ENCODE measurements around the gene CA5B. TPM values are rescaled to one million over a fixed set of nuclear protein-coding genes. Genes with fewer than 3 reads are reported as not detected.
A peak's percentile ranks its signal among the peaks of the same experiment; 100 is the strongest.

Gene CA5B
- total and polyA plus RNA-seq, 4 donors: 0.55 to 2.9 (median 1.6) TPM

GRCh38 chrX:15786915-15787314 is 48.8 kb downstream of the CA5B start:
- Histone ChIP-seq H3K4me1 (ENCODE audit: control insufficient read depth in 4 of 4, insufficient read depth in 4 of 4, low read length in 3 of 4) (peaks cover 0 to 13% (median 11%) of the 10 kb centered on the region in 4 donors), H3K9me3 (ENCODE audit: control insufficient read depth in 4 of 4, low read length in 3 of 4) (no peaks in the 10 kb centered on the region), H3K9ac (ENCODE audit: low read depth in 1 of 2, low read length in 2 of 2) (no peak overlapping the region), H3K36me3 (ENCODE audit: control insufficient read depth in 4 of 4, insufficient read depth in 3 of 4, low read depth in 1 of 4, low read length in 3 of 4) (peaks cover 0 to 3% (median under 1%) of the 10 kb centered on the region in 4 donors), H3K27me3 (ENCODE audit: control insufficient read depth in 4 of 4, insufficient read depth in 4 of 4, low read length in 3 of 4) (no peaks in the 10 kb centered on the region), H3K27ac (ENCODE audit: low read depth in 1 of 2, low read length in 2 of 2) (no peak overlapping the region), H3K4me3 (ENCODE audit: low read depth in 1 of 3, low read length in 3 of 3) (no peak overlapping the region)
- 88% methylated on average over 3 of the region's 3 CpGs for WGBS
- TF ChIP-seq ATF3 (IDR thresholded peaks at IDR 0.05): no peak
- TF ChIP-seq TAF1 (conservative IDR thresholded peaks at IDR 0.05): no peak
- no peak for TF ChIP-seq HNF4A (conservative IDR thresholded peaks at IDR 0.05)
- no peak for TF ChIP-seq REST (IDR thresholded peaks at IDR 0.05)
- TF ChIP-seq YY1 (IDR thresholded peaks at IDR 0.05): no peak
- no peak for TF ChIP-seq RXRA (IDR thresholded peaks at IDR 0.05)
- no peak for TF ChIP-seq RAD21 (IDR thresholded peaks at IDR 0.05)
- DNase-seq (ENCODE audit: low spot score): no peak

GRCh38 chrX:15789979-15790768 is 52.1 kb downstream of the CA5B start, which contains the start of gene ZRSR2:
Gene ZRSR2 (plus strand): TSS chrX:15790484. CDS start chrX:15790496, 12 bp downstream.
- Histone ChIP-seq H3K27ac (ENCODE audit: low read depth in 1 of 2, low read length in 2 of 2) (peak within 1 kb of the TSS; percentile 72 to 86), H3K4me1 (ENCODE audit: control insufficient read depth in 4 of 4, insufficient read depth in 4 of 4, low read length in 3 of 4) (peaks cover 0 to 13% (median 11%) of the 10 kb centered on the region in 4 donors), H3K4me3 (ENCODE audit: low read depth in 1 of 3, low read length in 3 of 3) (peak within 1 kb of the TSS; percentile 65 to 99 (median 81)), H3K9ac (ENCODE audit: low read depth in 1 of 2, low read length in 2 of 2) (peak within 1 kb of the TSS; percentile 20 to 37), H3K36me3 (ENCODE audit: control insufficient read depth in 4 of 4, insufficient read depth in 3 of 4, low read depth in 1 of 4, low read length in 3 of 4) (no peaks in the 10 kb centered on the region), H3K27me3 (ENCODE audit: control insufficient read depth in 4 of 4, insufficient read depth in 4 of 4, low read length in 3 of 4) (no peaks in the 10 kb centered on the region), H3K9me3 (ENCODE audit: control insufficient read depth in 4 of 4, low read length in 3 of 4) (no peaks in the 10 kb centered on the region)
- WGBS: under 1% methylated on average over 55 of the region's 55 CpGs
- TF ChIP-seq RXRA (IDR thresholded peaks at IDR 0.05) (peak in 1 of 2 donors; percentile 4), GABPA (IDR thresholded peaks at IDR 0.05 in 1 of 2, conservative IDR thresholded peaks at IDR 0.05 in 1 of 2) (peak in 1 of 2 donors; percentile 57), YY1 (IDR thresholded peaks at IDR 0.05) (peak; percentile 97), HNF4A (conservative IDR thresholded peaks at IDR 0.05) (peak in 1 of 2 donors; percentile 25), HNF4G (IDR thresholded peaks at IDR 0.05) (no peak), RAD21 (IDR thresholded peaks at IDR 0.05) (no peak)
- DNase-seq (ENCODE audit: low spot score): peak; percentile 74

- Histone ChIP-seq H3K9me3 (ENCODE audit: control insufficient read depth in 4 of 4, low read length in 3 of 4) (no peaks in the 10 kb centered on the region), H3K36me3 (ENCODE audit: control insufficient read depth in 4 of 4, insufficient read depth in 3 of 4, low read depth in 1 of 4, low read length in 3 of 4) (no peaks in the 10 kb centered on the region), H3K4me1 (ENCODE audit: control insufficient read depth in 4 of 4, insufficient read depth in 4 of 4, low read length in 3 of 4) (peaks cover 0 to 13% (median 11%) of the 10 kb centered on the region in 4 donors), H3K27me3 (ENCODE audit: control insufficient read depth in 4 of 4, insufficient read depth in 4 of 4, low read length in 3 of 4) (no peaks in the 10 kb centered on the region), H3K4me3 (ENCODE audit: low read depth in 1 of 3, low read length in 3 of 3) (peak overlapping the region; percentile 65 to 99 (median 81)), H3K27ac (ENCODE audit: low read depth in 1 of 2, low read length in 2 of 2) (peak overlapping the region; percentile 72 to 86), H3K9ac (ENCODE audit: low read depth in 1 of 2, low read length in 2 of 2) (peak overlapping the region; percentile 3 to 8)
- no peak for TF ChIP-seq SP1 (IDR thresholded peaks at IDR 0.05)
- no peak for TF ChIP-seq ATF3 (IDR thresholded peaks at IDR 0.05)
- DNase-seq (ENCODE audit: low spot score): no peak
- WGBS: under 1% methylated on average over 15 of the region's 15 CpGs
These were observed 52.8 kb downstream of the CA5B start for GRCh38 chrX:15790769-15791290.

All from liver (tissue), 9 donors.